Measurements from ENCODE around the gene TAF4.
A peak's percentile ranks its signal among the peaks of the same experiment; 100 is the strongest.

Gene TAF4

GRCh38 chr20:61980647-61981583 lies 84.8 kb downstream of the TAF4 start:
- DNase-seq (ENCODE audit: low read depth): no peak
- peak; percentile 54 for TF ChIP-seq CTCF (IDR thresholded peaks at IDR 0.05; ENCODE audit: control insufficient read depth, insufficient read depth, low read depth, low read length, missing control alignments)
- H3K4me3 ChIP-seq (ENCODE audit: control insufficient read depth, low read depth, low read length): no peak overlapping the region

- DNase-seq (ENCODE audit: low read depth): no peak
- no peak for TF ChIP-seq CTCF (IDR thresholded peaks at IDR 0.05; ENCODE audit: control insufficient read depth, insufficient read depth, low read depth, low read length, missing control alignments)
- H3K4me3 ChIP-seq (ENCODE audit: control insufficient read depth, low read depth, low read length): no peak overlapping the region
Observed at GRCh38 chr20:61979701-61980635, 85.7 kb downstream of the TAF4 start.

GRCh38 chr20:61979090-61979489 lies 86.6 kb downstream of the TAF4 start:
- no peak overlapping the region for H3K4me3 ChIP-seq (ENCODE audit: control insufficient read depth, low read depth, low read length)
- TF ChIP-seq CTCF (IDR thresholded peaks at IDR 0.05; ENCODE audit: control insufficient read depth, insufficient read depth, low read depth, low read length, missing control alignments): no peak
- DNase-seq (ENCODE audit: low read depth): no peak

GRCh38 chr20:61978491-61978890 lies 87.2 kb downstream of the TAF4 start:
- DNase-seq (ENCODE audit: low read depth): no peak
- TF ChIP-seq CTCF (IDR thresholded peaks at IDR 0.05; ENCODE audit: control insufficient read depth, insufficient read depth, low read depth, low read length, missing control alignments): no peak
- no peak overlapping the region for H3K4me3 ChIP-seq (ENCODE audit: control insufficient read depth, low read depth, low read length)

- no peak for DNase-seq (ENCODE audit: low read depth)
- TF ChIP-seq CTCF (IDR thresholded peaks at IDR 0.05; ENCODE audit: control insufficient read depth, insufficient read depth, low read depth, low read length, missing control alignments): no peak
- no peak overlapping the region for H3K4me3 ChIP-seq (ENCODE audit: control insufficient read depth, low read depth, low read length)
Observed at GRCh38 chr20:61977419-61977786, 88.3 kb downstream of the TAF4 start.

GRCh38 chr20:61976644-61977418 lies 88.8 kb downstream of the TAF4 start:
- no peak for TF ChIP-seq CTCF (IDR thresholded peaks at IDR 0.05; ENCODE audit: control insufficient read depth, insufficient read depth, low read depth, low read length, missing control alignments)
- no peak for DNase-seq (ENCODE audit: low read depth)
- no peak overlapping the region for H3K4me3 ChIP-seq (ENCODE audit: control insufficient read depth, low read depth, low read length)

Data from AG09309 (cell line).